Measurements from ENCODE around the gene MDM2.
"Not testable (repeated sequence)": the region's sequence is repeated elsewhere in the genome, so short reads cannot be mapped to it uniquely, and the experiment has no call there.

MDM2 gene

GRCh38 chr12:68827895-68828671 is 20.1 kb downstream of the MDM2 start:
- DNase-seq (ENCODE audit: low read depth) = no peak

- no peak for DNase-seq (ENCODE audit: low read depth)
Measured at GRCh38 chr12:68828672-68829068, 20.7 kb downstream of the MDM2 start.

- DNase-seq (ENCODE audit: low read depth) = no peak
Measured at GRCh38 chr12:68831272-68831671, 23.3 kb downstream of the MDM2 start.

GRCh38 chr12:68831751-68832503 is 23.9 kb downstream of the MDM2 start:
- DNase-seq (ENCODE audit: low read depth) = no peak

GRCh38 chr12:68832504-68832867 is 24.5 kb downstream of the MDM2 start:
- no peak for DNase-seq (ENCODE audit: low read depth)

- DNase-seq (ENCODE audit: low read depth) = no peak
Measured at GRCh38 chr12:68833508-68833907, 25.5 kb downstream of the MDM2 start.

GRCh38 chr12:68835333-68835908 is 27.4 kb downstream of the MDM2 start:
- DNase-seq (ENCODE audit: low read depth) = no peak

- no peak for DNase-seq (ENCODE audit: low read depth)
Measured at GRCh38 chr12:68837215-68837614, 29.2 kb downstream of the MDM2 start.

GRCh38 chr12:68838046-68838886 is 30.3 kb downstream of the MDM2 start:
- no peak for DNase-seq (ENCODE audit: low read depth)

GRCh38 chr12:68839183-68840147 is 31.5 kb downstream of the MDM2 start:
- DNase-seq (ENCODE audit: low read depth) = no peak

- not testable (repeated sequence) for DNase-seq (ENCODE audit: low read depth)
Measured at GRCh38 chr12:68841175-68841574, 33.2 kb downstream of the MDM2 start.

- no peak for DNase-seq (ENCODE audit: low read depth)
Measured at GRCh38 chr12:68841717-68842116, 33.7 kb downstream of the MDM2 start.

GRCh38 chr12:68842123-68842522 is 34.1 kb downstream of the MDM2 start:
- no peak for DNase-seq (ENCODE audit: low read depth)

GRCh38 chr12:68842784-68843567 is 35.0 kb downstream of the MDM2 start:
- no peak for DNase-seq (ENCODE audit: low read depth)

GRCh38 chr12:68844318-68844745 is 36.4 kb downstream of the MDM2 start:
- DNase-seq (ENCODE audit: low read depth) = no peak

- DNase-seq (ENCODE audit: low read depth) = no peak
Measured at GRCh38 chr12:68844788-68845695, 37.1 kb downstream of the MDM2 start.

GRCh38 chr12:68846811-68847210 is 38.8 kb downstream of the MDM2 start:
- no peak for DNase-seq (ENCODE audit: low read depth)

GRCh38 chr12:68850390-68850789 is 42.4 kb downstream of the MDM2 start:
- no peak for DNase-seq (ENCODE audit: low read depth)

All from activated gamma-delta T cell treated with anti-CD3 and anti-CD28 coated beads, Interleukin-2, amount 50 U/mL, for 16 hours (primary cell).